GM15510 (cell line): Measurements from ENCODE around the gene HBS1L.

Source experiments
- POLR2A ChIP-seq: IDR thresholded peaks from 3 replicates; pipeline ENCODE4 v1.6.1; 2011; ENCODE audit warnings: borderline replicate concordance; ENCODE audit not compliant: insufficient read length; ENCODE audit errors: extremely low read depth

HBS1L gene

GRCh38 chr6:134954272-134955000, 100.2 kb downstream of the HBS1L start:
- no peak for TF ChIP-seq POLR2A

GRCh38 chr6:134951494-134952263, 102.9 kb downstream of the HBS1L start:
- TF ChIP-seq POLR2A = no peak

- TF ChIP-seq POLR2A = no peak
These were observed 104.1 kb downstream of the HBS1L start for GRCh38 chr6:134950482-134950881.

- TF ChIP-seq POLR2A = no peak
These were observed 104.7 kb downstream of the HBS1L start, which contains the start of gene ALDH8A1 for GRCh38 chr6:134949927-134950326. Gene ALDH8A1, minus strand, starts transcription at chr6:134950101. Its CDS starts 48 bp downstream, at chr6:134950053.

- TF ChIP-seq POLR2A = no peak
These were observed 105.9 kb downstream of the HBS1L start for GRCh38 chr6:134948691-134949090.

- TF ChIP-seq POLR2A = no peak
These were observed 106.5 kb downstream of the HBS1L start for GRCh38 chr6:134948142-134948541.

- no peak for TF ChIP-seq POLR2A
These were observed 109.6 kb downstream of the HBS1L start for GRCh38 chr6:134945045-134945444.

- TF ChIP-seq POLR2A = no peak
These were observed 111.0 kb downstream of the HBS1L start for GRCh38 chr6:134943522-134944111.

GRCh38 chr6:134938896-134939295, 115.7 kb downstream of the HBS1L start:
- no peak for TF ChIP-seq POLR2A

- no peak for TF ChIP-seq POLR2A
These were observed 117.2 kb downstream of the HBS1L start for GRCh38 chr6:134937426-134937825.

GRCh38 chr6:134936931-134937330, 117.7 kb downstream of the HBS1L start:
- TF ChIP-seq POLR2A = no peak

- TF ChIP-seq POLR2A = no peak
These were observed 118.1 kb downstream of the HBS1L start for GRCh38 chr6:134936476-134936875.

- no peak for TF ChIP-seq POLR2A
These were observed 119.7 kb downstream of the HBS1L start for GRCh38 chr6:134934793-134935485.

GRCh38 chr6:134932535-134933470, 121.8 kb downstream of the HBS1L start:
- no peak for TF ChIP-seq POLR2A
